GM10248 (cell line): ENCODE measurements around the gene MCUB.

Experiments used
- CTCF ChIA-PET: fragments of 300-600 bp; sonication (Branson Sonifier 250); formaldehyde crosslinking; extraction: SDS; loops from one replicate; lab custom pipeline; 2021; ENCODE audit warnings: antibody characterized with exemption; lab: Yijun Ruan, JAX
- POLR2A ChIA-PET: fragments of 350-650 bp; sonication (Branson Sonifier 250); formaldehyde crosslinking; extraction: SDS; loops from one replicate; lab custom pipeline; 2020; ENCODE audit warnings: antibody characterized with exemption; lab: Yijun Ruan, JAX
- DNase-seq: peaks from one replicate; pipeline ENCODE4 v3.0.0; 2012; ENCODE audit errors: extremely low spot score
- TF ChIP-seq, protein P1 (sequence below): IDR thresholded peaks from 2 replicates; pipeline ENCODE4 v1.5.1; 2012; ENCODE audit warnings: mild to moderate bottlenecking, low read depth; ENCODE audit errors: extremely low read depth, missing control alignments, control extremely low read depth

Gene MCUB

DNA sequence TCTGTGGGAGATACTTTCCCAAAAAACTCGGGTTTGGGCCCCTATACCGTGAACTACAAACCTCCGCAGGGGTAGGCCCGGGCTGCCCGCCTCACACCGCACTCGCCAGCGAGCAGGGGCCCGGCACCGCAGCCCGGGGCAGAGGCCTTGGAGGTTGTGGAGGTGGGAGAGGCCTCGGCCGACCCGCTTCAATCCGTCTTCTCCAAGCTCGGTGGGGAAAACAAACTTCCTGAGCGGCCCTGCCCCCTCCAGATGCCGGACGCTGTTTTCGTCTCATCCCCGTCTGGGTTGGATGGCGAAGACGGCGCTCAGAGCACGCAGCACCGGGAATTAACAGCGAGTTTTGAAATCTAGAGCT lies 442 bp upstream of the MCUB start:
- TF ChIP-seq, protein P1, sequence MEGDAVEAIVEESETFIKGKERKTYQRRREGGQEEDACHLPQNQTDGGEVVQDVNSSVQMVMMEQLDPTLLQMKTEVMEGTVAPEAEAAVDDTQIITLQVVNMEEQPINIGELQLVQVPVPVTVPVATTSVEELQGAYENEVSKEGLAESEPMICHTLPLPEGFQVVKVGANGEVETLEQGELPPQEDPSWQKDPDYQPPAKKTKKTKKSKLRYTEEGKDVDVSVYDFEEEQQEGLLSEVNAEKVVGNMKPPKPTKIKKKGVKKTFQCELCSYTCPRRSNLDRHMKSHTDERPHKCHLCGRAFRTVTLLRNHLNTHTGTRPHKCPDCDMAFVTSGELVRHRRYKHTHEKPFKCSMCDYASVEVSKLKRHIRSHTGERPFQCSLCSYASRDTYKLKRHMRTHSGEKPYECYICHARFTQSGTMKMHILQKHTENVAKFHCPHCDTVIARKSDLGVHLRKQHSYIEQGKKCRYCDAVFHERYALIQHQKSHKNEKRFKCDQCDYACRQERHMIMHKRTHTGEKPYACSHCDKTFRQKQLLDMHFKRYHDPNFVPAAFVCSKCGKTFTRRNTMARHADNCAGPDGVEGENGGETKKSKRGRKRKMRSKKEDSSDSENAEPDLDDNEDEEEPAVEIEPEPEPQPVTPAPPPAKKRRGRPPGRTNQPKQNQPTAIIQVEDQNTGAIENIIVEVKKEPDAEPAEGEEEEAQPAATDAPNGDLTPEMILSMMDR = no peak
- ChIA-PET CTCF (interaction anchor here (1.1 to 1.6 kb wide), 2 partner anchors 81 to 129 kb away, joined by 3 to 4 read pairs; no protein-coding TSS in a partner anchor), POLR2A (interaction anchor here (0.6 kb wide), 1 partner anchor 18 kb away, joined by 3 read pairs; no protein-coding TSS in a partner anchor)
- DNase-seq = no peak

DNA sequence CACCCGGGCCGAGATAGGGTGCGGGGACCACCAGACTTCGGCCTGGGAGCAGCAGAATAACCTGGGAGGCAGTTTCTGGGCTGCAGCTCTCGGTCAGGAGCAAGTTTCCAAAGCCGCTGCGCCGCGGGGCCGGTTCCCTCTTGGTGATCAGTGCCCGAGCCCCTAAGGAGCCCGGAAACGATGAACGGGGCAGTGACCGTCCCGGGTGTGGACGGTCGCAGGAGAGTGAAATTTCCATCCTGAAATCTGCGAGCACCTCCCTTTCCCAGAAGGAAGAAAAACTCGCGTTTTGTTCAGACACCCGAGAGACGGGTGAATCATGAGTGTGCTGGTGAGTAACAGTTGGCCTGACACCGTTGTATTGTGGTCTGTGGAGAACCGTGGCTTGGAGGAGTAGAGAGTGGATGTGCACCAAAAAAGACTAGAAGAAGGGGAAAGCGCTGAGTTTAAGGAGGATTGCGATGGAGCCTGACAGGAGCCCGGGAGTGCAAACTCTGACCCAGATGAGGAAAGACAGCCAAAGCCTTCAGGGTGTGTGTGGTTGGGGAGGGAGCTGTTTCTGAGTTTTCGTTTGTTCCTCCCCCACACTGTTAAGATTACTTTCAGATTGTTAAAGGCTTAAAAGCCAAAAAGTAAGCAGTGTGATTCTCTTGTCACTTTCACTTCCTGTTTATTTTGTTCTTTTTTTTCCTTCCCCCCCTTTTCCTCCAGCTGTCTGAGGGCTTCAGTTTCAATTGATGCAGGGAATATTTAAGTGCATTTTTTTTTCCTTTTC lies 828 bp downstream of the MCUB start:
- CTCF ChIA-PET = interaction anchor here (0.8 to 1.6 kb wide), 6 partner anchors 10 to 130 kb away, joined by 3 to 4 read pairs (median 3); partner anchors contain the start of gene SEC24B
- POLR2A ChIA-PET = interaction anchor here (0.7 kb wide), 1 partner anchor 125 kb away, joined by 3 read pairs; no protein-coding TSS in a partner anchor
- TF ChIP-seq, protein P1 = no peak
- peak; percentile 82 for DNase-seq

DNA sequence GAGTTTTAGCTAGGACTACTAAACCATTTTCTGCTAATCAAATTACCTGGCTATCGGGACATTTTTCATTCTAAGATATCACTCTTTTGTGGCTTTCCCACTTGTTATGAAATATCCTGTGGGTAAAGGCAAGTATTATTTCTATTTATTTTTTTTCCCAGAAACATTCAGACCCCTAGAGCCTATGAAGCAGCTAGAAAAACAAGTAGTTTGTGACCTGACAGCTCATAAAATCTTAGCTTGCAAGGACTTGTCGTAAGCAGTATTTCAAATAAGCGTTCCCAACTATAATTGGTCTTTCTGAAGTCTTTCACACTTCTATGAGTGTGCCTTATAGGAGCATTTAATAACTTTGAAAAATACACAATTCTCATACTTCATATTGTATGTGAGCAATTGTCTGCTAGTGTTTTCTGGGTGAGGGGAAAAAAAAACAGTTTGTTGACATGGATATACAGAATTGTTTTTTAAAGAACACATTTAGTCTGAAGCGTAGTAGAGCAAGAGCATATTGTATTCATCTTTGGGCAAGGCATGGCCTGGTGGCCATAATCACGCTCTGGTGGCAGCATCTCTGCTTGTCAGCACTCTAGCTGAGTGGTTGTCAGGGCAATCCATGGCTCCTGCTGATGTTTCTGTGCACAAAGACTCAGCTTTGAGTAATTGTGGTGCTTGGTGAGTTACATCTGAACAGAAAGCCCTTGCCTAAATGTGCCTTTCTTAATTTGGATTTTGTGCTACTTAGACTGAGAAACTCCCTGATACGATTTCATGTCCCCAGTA lies 2.6 kb downstream of the MCUB start:
- TF ChIP-seq, protein P1 = no peak
- POLR2A ChIA-PET = no interaction called here
- CTCF ChIA-PET = interaction anchor here (0.7 to 2.5 kb wide), 5 partner anchors 9 to 34 kb away, joined by 3 to 11 read pairs (median 3); no protein-coding TSS in a partner anchor
- DNase-seq = no peak

DNA sequence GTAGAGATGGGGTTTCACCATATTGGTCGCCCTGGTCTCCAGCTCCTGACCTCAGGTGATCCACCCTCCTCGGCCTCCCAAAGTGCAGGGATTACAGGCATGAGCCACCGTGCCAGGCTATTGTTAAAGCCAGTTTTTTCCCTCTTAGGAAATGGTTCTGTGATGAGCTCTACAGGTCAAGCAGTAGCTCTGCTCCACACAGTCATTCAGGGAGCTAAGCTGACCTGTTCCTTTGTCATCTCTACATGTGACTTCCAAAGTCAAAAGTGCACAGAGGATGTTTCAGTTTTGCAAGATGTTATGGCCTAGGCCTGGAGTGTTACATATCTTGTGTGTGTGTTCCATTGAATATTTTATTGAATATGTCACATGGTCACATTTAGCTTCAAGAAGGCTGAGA lies 11.4 kb downstream of the MCUB start:
- POLR2A ChIA-PET = no interaction called here
- no peak for DNase-seq
- CTCF ChIA-PET = interaction anchor here (0.8 to 3.5 kb wide), 8 partner anchors 8 to 131 kb away, joined by 3 to 11 read pairs (median 3); no protein-coding TSS in a partner anchor
- TF ChIP-seq, protein P1 = no peak

DNA sequence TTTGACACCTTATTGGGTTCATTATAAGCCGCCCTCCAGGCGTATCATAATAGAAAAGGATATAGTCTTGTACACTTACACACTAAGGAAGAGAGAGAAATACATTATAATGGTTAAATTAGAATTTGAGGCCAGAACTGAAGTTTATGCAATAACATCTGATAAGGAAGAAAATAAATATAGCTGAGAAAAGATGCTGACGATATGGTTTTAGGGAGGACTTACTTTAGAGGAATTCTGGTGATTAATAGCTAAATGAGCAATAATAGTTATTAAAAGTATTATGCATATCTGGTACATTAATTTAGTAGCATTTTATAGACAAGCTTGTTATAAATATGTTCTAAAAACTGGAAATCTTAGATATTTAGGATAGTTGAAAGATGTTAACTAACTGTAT lies 12.1 kb downstream of the MCUB start:
- ChIA-PET CTCF (interaction anchor here (0.7 to 3.5 kb wide), 11 partner anchors 9 to 139 kb away, joined by 3 to 11 read pairs (median 3); no protein-coding TSS in a partner anchor), POLR2A (no interaction called here)
- no peak for DNase-seq
- TF ChIP-seq, protein P1 = no peak

DNA sequence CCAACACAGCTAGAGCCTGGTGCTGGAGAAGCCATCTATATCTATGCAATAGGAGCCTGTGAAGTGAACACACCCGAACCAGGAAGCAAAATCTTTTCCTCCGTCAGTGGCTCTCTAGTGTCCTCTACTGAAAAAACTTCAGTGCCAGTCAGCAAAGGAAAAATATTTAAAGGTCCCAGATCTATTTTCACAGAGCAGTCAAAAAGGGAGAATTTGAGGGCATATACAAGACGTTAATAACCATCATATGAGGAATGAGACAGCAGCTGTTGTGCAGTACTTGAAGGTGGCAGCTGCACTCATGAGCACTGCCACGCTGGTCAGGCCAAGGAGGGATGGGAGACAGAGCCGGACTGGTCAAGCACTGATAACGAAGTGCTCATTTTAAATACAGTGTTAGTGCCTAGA lies 14.4 kb downstream of the MCUB start:
- no peak for DNase-seq
- TF ChIP-seq, protein P1 = no peak
- ChIA-PET CTCF (interaction anchor here (1.1 to 1.9 kb wide), 5 partner anchors 9 to 70 kb away, joined by 3 to 5 read pairs (median 4); no protein-coding TSS in a partner anchor), POLR2A (no interaction called here)
